Measurements from ENCODE around the gene TCF25.
"Not testable (repeated sequence)": the region's sequence is repeated elsewhere in the genome, so short reads cannot be mapped to it uniquely, and the experiment has no call there.

Gene TCF25

GRCh38 chr16:89829630-89830437 is 43.6 kb upstream of the TCF25 start:
- no peak overlapping the region for H3K27ac ChIP-seq
- no peak for TF ChIP-seq ZFX (IDR thresholded peaks at IDR 0.05)

GRCh38 chr16:89831810-89832328 is 41.5 kb upstream of the TCF25 start:
- H3K27ac ChIP-seq = no peak overlapping the region
- TF ChIP-seq ZFX (IDR thresholded peaks at IDR 0.05) = no peak
- no peak for TF ChIP-seq CTCF (conservative IDR thresholded peaks at IDR 0.05)

- H3K27ac ChIP-seq = not testable (repeated sequence)
Measured at GRCh38 chr16:89833664-89834363, 39.6 kb upstream of the TCF25 start.

- not testable (repeated sequence) for H3K27ac ChIP-seq
Measured at GRCh38 chr16:89834813-89835363, 38.5 kb upstream of the TCF25 start.

- H3K27ac ChIP-seq = peak overlapping the region; percentile 91
Measured at GRCh38 chr16:89836484-89836883, 36.9 kb upstream of the TCF25 start.

- no peak for TF ChIP-seq CTCF (conservative IDR thresholded peaks at IDR 0.05)
- no peak for TF ChIP-seq ZFX (IDR thresholded peaks at IDR 0.05)
Measured at GRCh38 chr16:89837014-89837546, 36.3 kb upstream of the TCF25 start.

GRCh38 chr16:89841275-89841674 is 32.1 kb upstream of the TCF25 start:
- H3K27ac ChIP-seq = no peak overlapping the region
- TF ChIP-seq ZFX (IDR thresholded peaks at IDR 0.05) (no peak), CTCF (conservative IDR thresholded peaks at IDR 0.05) (no peak)

More at GRCh38 chr16:89837014-89837546, 36.3 kb upstream of the TCF25 start:
- peak overlapping the region; percentile 91 for H3K27ac ChIP-seq

- peak overlapping the region; percentile 34 for H3K27ac ChIP-seq
- TF ChIP-seq ZFX (IDR thresholded peaks at IDR 0.05) (no peak), CTCF (conservative IDR thresholded peaks at IDR 0.05) (no peak)
Measured at GRCh38 chr16:89842471-89843408, 30.7 kb upstream of the TCF25 start.

Data from C4-2B (cell line).